Measurements from ENCODE around the gene FAM200A.

Gene FAM200A

DNA sequence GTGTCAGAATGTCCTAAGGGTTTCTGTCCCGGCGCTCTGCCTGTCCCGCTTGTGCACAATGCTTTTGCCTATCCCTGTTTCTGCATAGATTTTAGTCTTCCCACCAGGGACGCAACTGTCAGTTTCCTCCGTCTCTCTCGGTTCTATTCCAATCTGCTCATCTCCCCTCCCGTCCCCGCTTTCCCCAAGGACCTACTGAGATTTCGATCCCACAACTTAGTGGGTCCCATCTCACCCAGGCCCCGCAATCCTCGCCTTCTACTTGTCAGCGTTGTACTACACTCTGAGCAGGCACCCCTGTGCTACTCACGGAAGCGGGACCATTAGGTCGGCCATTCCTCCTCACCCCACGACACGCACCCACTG, 6.0 kb upstream of the FAM200A start:
- peak overlapping the region; percentile 97 for H2AFZ ChIP-seq (ENCODE audit: low read depth, low read length)
- H3K4me3 ChIP-seq (ENCODE audit: low read depth in 1 of 2, low read length in 2 of 2), result peak overlapping the region; percentile 87 to 97
- no peaks in the 10 kb centered on the region for H3K9me3 ChIP-seq (ENCODE audit: insufficient read depth, low read length, severe bottlenecking)
- peaks cover 47% of the 10 kb centered on the region for H3K4me1 ChIP-seq (ENCODE audit: insufficient read depth, low read length)
- ATAC-seq (ENCODE audit: insufficient read depth, low read depth), result peak; percentile 66
- peak overlapping the region; percentile 99 for H3K27ac ChIP-seq (ENCODE audit: low read length)
- H3K4me2 ChIP-seq (ENCODE audit: insufficient read depth, low read length), result peak overlapping the region; percentile 89
- TF ChIP-seq, protein P1, sequence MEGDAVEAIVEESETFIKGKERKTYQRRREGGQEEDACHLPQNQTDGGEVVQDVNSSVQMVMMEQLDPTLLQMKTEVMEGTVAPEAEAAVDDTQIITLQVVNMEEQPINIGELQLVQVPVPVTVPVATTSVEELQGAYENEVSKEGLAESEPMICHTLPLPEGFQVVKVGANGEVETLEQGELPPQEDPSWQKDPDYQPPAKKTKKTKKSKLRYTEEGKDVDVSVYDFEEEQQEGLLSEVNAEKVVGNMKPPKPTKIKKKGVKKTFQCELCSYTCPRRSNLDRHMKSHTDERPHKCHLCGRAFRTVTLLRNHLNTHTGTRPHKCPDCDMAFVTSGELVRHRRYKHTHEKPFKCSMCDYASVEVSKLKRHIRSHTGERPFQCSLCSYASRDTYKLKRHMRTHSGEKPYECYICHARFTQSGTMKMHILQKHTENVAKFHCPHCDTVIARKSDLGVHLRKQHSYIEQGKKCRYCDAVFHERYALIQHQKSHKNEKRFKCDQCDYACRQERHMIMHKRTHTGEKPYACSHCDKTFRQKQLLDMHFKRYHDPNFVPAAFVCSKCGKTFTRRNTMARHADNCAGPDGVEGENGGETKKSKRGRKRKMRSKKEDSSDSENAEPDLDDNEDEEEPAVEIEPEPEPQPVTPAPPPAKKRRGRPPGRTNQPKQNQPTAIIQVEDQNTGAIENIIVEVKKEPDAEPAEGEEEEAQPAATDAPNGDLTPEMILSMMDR (IDR thresholded peaks at IDR 0.05; ENCODE audit: borderline replicate concordance, extremely low read depth, low read length, poor library complexity, severe bottlenecking), result no peak
- TF ChIP-seq EZH2 (IDR thresholded peaks at IDR 0.05; ENCODE audit: borderline replicate concordance, low read depth, low read length, severe bottlenecking), result no peak
- H3K36me3 ChIP-seq (ENCODE audit: insufficient read depth, low read length), result peaks cover 74% of the 10 kb centered on the region
- H3K9ac ChIP-seq (ENCODE audit: low read depth, low read length), result peak overlapping the region; percentile 99
- H4K20me1 ChIP-seq (ENCODE audit: insufficient read depth, low read length), result peaks cover 27% of the 10 kb centered on the region; the same call in 1 of the 2 replicates
- no peak for DNase-seq
- H3K27me3 ChIP-seq (ENCODE audit: insufficient read depth, low read length, poor library complexity), result no peaks in the 10 kb centered on the region
- H3K79me2 ChIP-seq (ENCODE audit: insufficient read depth, low read length), result peaks cover 75% of the 10 kb centered on the region

DNA sequence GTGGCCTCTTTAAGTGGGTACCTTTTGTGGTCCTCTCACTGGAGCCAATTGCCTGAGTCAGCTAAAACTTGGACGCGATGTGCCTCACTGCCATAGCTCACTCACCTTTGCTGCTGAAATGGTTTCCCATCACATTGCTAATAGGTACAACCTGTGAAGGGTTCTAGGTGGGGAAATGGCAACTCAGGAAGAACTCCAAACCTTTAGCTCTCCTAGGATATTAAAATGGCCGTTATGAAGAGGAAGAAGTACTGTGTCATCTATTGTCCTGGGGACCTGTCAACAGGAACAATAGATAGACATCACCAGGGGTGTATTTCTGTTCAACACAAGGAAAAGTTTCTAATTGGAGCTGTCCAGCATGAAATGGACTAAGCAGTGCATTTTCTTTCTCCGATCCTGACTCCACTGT, 5.3 kb upstream of the FAM200A start:
- Histone ChIP-seq H3K9me3 (ENCODE audit: insufficient read depth, low read length, severe bottlenecking) (no peaks in the 10 kb centered on the region), H3K79me2 (ENCODE audit: insufficient read depth, low read length) (peaks cover 72% of the 10 kb centered on the region), H3K36me3 (ENCODE audit: insufficient read depth, low read length) (peaks cover 67% of the 10 kb centered on the region), H3K27me3 (ENCODE audit: insufficient read depth, low read length, poor library complexity) (no peaks in the 10 kb centered on the region), H3K4me3 (ENCODE audit: low read depth in 1 of 2, low read length in 2 of 2) (peak overlapping the region; percentile 87 to 97), H3K27ac (ENCODE audit: low read length) (peak overlapping the region; percentile 99), H4K20me1 (ENCODE audit: insufficient read depth, low read length) (peaks cover 24% of the 10 kb centered on the region; the same call in 1 of the 2 replicates), H3K4me1 (ENCODE audit: insufficient read depth, low read length) (peaks cover 53% of the 10 kb centered on the region), H2AFZ (ENCODE audit: low read depth, low read length) (no peak overlapping the region), H3K4me2 (ENCODE audit: insufficient read depth, low read length) (peak overlapping the region; percentile 89), H3K9ac (ENCODE audit: low read depth, low read length) (peak overlapping the region; percentile 99)
- no peak for ATAC-seq (ENCODE audit: insufficient read depth, low read depth)
- TF ChIP-seq EZH2 (IDR thresholded peaks at IDR 0.05; ENCODE audit: borderline replicate concordance, low read depth, low read length, severe bottlenecking), result no peak
- TF ChIP-seq, protein P1 (IDR thresholded peaks at IDR 0.05; ENCODE audit: borderline replicate concordance, extremely low read depth, low read length, poor library complexity, severe bottlenecking), result no peak
- no peak for DNase-seq

DNA sequence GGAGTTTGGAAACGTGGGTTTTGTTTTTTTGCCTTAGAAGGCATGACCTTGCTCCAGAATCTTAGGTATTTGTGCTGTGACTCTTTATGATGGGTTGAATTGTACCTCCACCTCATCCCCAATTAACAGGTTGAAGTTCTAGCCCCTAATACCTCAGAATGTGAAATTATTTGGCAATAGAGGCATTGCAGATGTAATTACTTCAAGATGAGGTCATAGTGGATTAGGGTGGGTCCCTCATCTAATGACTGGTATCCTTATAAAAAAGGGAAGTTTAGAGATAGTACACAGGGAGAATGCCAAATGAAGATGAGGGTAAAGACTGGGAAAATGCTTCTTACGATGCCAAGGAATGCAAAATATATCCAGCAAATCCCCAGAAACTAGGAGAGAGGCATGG, 3.0 kb upstream of the FAM200A start:
- no peak for DNase-seq
- no peak overlapping the region for H2AFZ ChIP-seq (ENCODE audit: low read depth, low read length)
- peaks cover 49% of the 10 kb centered on the region for H3K36me3 ChIP-seq (ENCODE audit: insufficient read depth, low read length)
- no peaks in the 10 kb centered on the region for H3K9me3 ChIP-seq (ENCODE audit: insufficient read depth, low read length, severe bottlenecking)
- peaks cover 69% of the 10 kb centered on the region for H3K79me2 ChIP-seq (ENCODE audit: insufficient read depth, low read length)
- no peak overlapping the region for H3K27ac ChIP-seq (ENCODE audit: low read length)
- H3K4me2 ChIP-seq (ENCODE audit: insufficient read depth, low read length), result no peak overlapping the region
- no peak overlapping the region for H3K9ac ChIP-seq (ENCODE audit: low read depth, low read length)
- H3K4me1 ChIP-seq (ENCODE audit: insufficient read depth, low read length), result peaks cover 59% of the 10 kb centered on the region
- TF ChIP-seq, protein P1 (IDR thresholded peaks at IDR 0.05; ENCODE audit: borderline replicate concordance, extremely low read depth, low read length, poor library complexity, severe bottlenecking), result no peak
- no peak for TF ChIP-seq EZH2 (IDR thresholded peaks at IDR 0.05; ENCODE audit: borderline replicate concordance, low read depth, low read length, severe bottlenecking)
- no peak for ATAC-seq (ENCODE audit: insufficient read depth, low read depth)
- H4K20me1 ChIP-seq (ENCODE audit: insufficient read depth, low read length), result peaks cover 4% of the 10 kb centered on the region; the same call in 1 of the 2 replicates
- no peaks in the 10 kb centered on the region for H3K27me3 ChIP-seq (ENCODE audit: insufficient read depth, low read length, poor library complexity)
- no peak overlapping the region for H3K4me3 ChIP-seq (ENCODE audit: low read depth in 1 of 2, low read length in 2 of 2)

DNA sequence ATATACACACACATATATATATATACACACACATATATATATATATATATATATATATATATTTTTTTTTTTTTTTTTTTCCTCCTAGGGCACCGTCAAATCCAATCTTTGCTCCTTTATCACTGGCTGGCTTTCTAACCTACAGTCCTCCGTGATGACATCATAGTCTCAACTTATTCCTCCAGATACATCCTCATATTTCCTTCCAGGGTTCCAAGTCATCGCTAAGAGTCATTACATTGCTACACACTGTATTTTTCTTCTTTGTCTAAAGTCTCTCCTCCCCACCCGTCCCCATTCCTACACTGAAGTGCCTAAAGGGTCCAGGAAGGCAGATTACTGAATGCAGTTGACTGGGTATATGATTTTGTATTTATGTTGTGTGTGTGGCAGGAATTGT, 1.1 kb upstream of the FAM200A start:
- Histone ChIP-seq H4K20me1 (ENCODE audit: insufficient read depth, low read length) (no peaks in the 10 kb centered on the region), H3K36me3 (ENCODE audit: insufficient read depth, low read length) (peaks cover 46% of the 10 kb centered on the region), H3K79me2 (ENCODE audit: insufficient read depth, low read length) (peaks cover 51% of the 10 kb centered on the region), H3K4me1 (ENCODE audit: insufficient read depth, low read length) (peaks cover 52% of the 10 kb centered on the region), H3K27ac (ENCODE audit: low read length) (no peak overlapping the region), H3K4me3 (ENCODE audit: low read depth in 1 of 2, low read length in 2 of 2) (no peak overlapping the region), H3K9me3 (ENCODE audit: insufficient read depth, low read length, severe bottlenecking) (no peaks in the 10 kb centered on the region), H3K9ac (ENCODE audit: low read depth, low read length) (no peak overlapping the region), H3K4me2 (ENCODE audit: insufficient read depth, low read length) (peak overlapping the region; percentile 37; the same call in 1 of the 2 replicates), H2AFZ (ENCODE audit: low read depth, low read length) (no peak overlapping the region), H3K27me3 (ENCODE audit: insufficient read depth, low read length, poor library complexity) (no peaks in the 10 kb centered on the region)
- ATAC-seq (ENCODE audit: insufficient read depth, low read depth) (no peak), DNase-seq (no peak)
- TF ChIP-seq, protein P1 (IDR thresholded peaks at IDR 0.05; ENCODE audit: borderline replicate concordance, extremely low read depth, low read length, poor library complexity, severe bottlenecking), result no peak
- no peak for TF ChIP-seq EZH2 (IDR thresholded peaks at IDR 0.05; ENCODE audit: borderline replicate concordance, low read depth, low read length, severe bottlenecking)
